ENCODE results near the gene PLXDC2.
"Not testable (repeated sequence)": the region's sequence is repeated elsewhere in the genome, so short reads cannot be mapped to it uniquely, and the experiment has no call there.

The PLXDC2 gene

GRCh38 chr10:19816411-19817230, at the start of gene PLXDC2:
Gene PLXDC2, plus strand, starts transcription at chr10:19816432.
- no peak for DNase-seq

- no peak for DNase-seq
These were observed 48.4 kb upstream of the PLXDC2 start for GRCh38 chr10:19767876-19768275.

GRCh38 chr10:19769826-19770225, 46.4 kb upstream of the PLXDC2 start:
- not testable (repeated sequence) for DNase-seq

GRCh38 chr10:19772972-19773371, 43.3 kb upstream of the PLXDC2 start:
- no peak for DNase-seq

GRCh38 chr10:19775296-19775695, 40.9 kb upstream of the PLXDC2 start:
- DNase-seq: no peak

GRCh38 chr10:19777806-19778205, 38.4 kb upstream of the PLXDC2 start:
- no peak for DNase-seq

- DNase-seq: no peak
These were observed 37.2 kb upstream of the PLXDC2 start for GRCh38 chr10:19778996-19779395.

GRCh38 chr10:19782430-19783089, 33.7 kb upstream of the PLXDC2 start:
- DNase-seq: no peak

GRCh38 chr10:19783721-19784120, 32.5 kb upstream of the PLXDC2 start:
- no peak for DNase-seq

- no peak for DNase-seq
These were observed 30.9 kb upstream of the PLXDC2 start for GRCh38 chr10:19785366-19785765.

- DNase-seq: no peak
These were observed 28.1 kb upstream of the PLXDC2 start for GRCh38 chr10:19788075-19788686.

- no peak for DNase-seq
These were observed 27.3 kb upstream of the PLXDC2 start for GRCh38 chr10:19788902-19789301.

GRCh38 chr10:19789607-19790006, 26.6 kb upstream of the PLXDC2 start:
- DNase-seq: no peak

GRCh38 chr10:19791032-19791431, 25.2 kb upstream of the PLXDC2 start:
- no peak for DNase-seq

GRCh38 chr10:19795684-19796083, 20.5 kb upstream of the PLXDC2 start:
- DNase-seq: no peak

GRCh38 chr10:19800161-19800560, 16.1 kb upstream of the PLXDC2 start:
- no peak for DNase-seq

GRCh38 chr10:19801369-19801768, 14.9 kb upstream of the PLXDC2 start:
- DNase-seq: no peak

GRCh38 chr10:19803676-19804075, 12.6 kb upstream of the PLXDC2 start:
- no peak for DNase-seq

GRCh38 chr10:19809481-19809880, 6.8 kb upstream of the PLXDC2 start:
- no peak for DNase-seq

GRCh38 chr10:19811540-19811939, 4.7 kb upstream of the PLXDC2 start:
- no peak for DNase-seq

GRCh38 chr10:19812976-19813375, 3.3 kb upstream of the PLXDC2 start:
- DNase-seq: no peak

GRCh38 chr10:19815036-19815730, 1.0 kb upstream of the PLXDC2 start:
- DNase-seq: no peak

- DNase-seq: no peak
These were observed 361 bp upstream of the PLXDC2 start for GRCh38 chr10:19815731-19816410.
